OCI-LY3 (cell line): Measurements from ENCODE around the gene ABCA10.

Experiments
- H2AFZ ChIP-seq: fragments of 200-600, 300-600 bp; shearing (Covaris generic); 2 replicates; pipeline ENCODE4 v1.6.0; 2014; ENCODE audit warnings: antibody characterized with exemption, low read depth, low read length
- H3K27ac ChIP-seq: fragments of 200-600, 300-600 bp; sonication (generic); 2 replicates; pipeline ENCODE4 v1.5.1; 2014; ENCODE audit warnings: mild to moderate bottlenecking, low read length, moderate library complexity, mixed read lengths
- H3K27me3 ChIP-seq: fragments of 200-600, 300-600 bp; sonication (generic); 2 replicates; pipeline ENCODE4 v1.6.1; 2014; ENCODE audit warnings: low read depth, low read length, mixed read lengths
- H3K36me3 ChIP-seq: fragments of 200-600, 300-600 bp; sonication (generic); replicated peaks from 2 replicates; pipeline ENCODE3; 2014; ENCODE audit warnings: low read depth, low read length, mixed read lengths
- H3K4me1 ChIP-seq: fragments of 300-600, 200-600 bp; sonication (generic); 2 replicates; pipeline ENCODE4 v1.6.1; 2014; ENCODE audit warnings: low read length, mixed read lengths
- H3K4me2 ChIP-seq: fragments of 200-600, 300-600 bp; sonication (generic); 2 replicates; pipeline ENCODE4 v1.6.1; 2014; ENCODE audit warnings: low read length, mixed read lengths
- H3K4me3 ChIP-seq: fragments of 300-600, 200-600 bp; sonication (generic); 2 replicates; pipeline ENCODE4 v1.5.1; 2014; ENCODE audit warnings: antibody characterized with exemption, mild to moderate bottlenecking, low read length, moderate library complexity
- H3K79me2 ChIP-seq: fragments of 300-600, 200-600 bp; shearing (Covaris generic); 2 replicates; pipeline ENCODE4 v1.6.1; 2014; ENCODE audit warnings: mild to moderate bottlenecking, low read length, mixed read lengths
- H3K9ac ChIP-seq: fragments of 300-600, 200-600 bp; shearing (Covaris generic); 2 replicates; pipeline ENCODE4 v1.6.0; 2014; ENCODE audit warnings: mild to moderate bottlenecking, low read length, moderate library complexity
- H3K9me3 ChIP-seq: fragments of 200-600, 300-600 bp; shearing (Covaris generic); 2 replicates; pipeline ENCODE4 v1.6.1; 2014; ENCODE audit warnings: low read length, mixed read lengths; ENCODE audit not compliant: insufficient read depth
- H4K20me1 ChIP-seq: fragments of 200-600, 300-600 bp; sonication (generic); 2 replicates; pipeline ENCODE4 v1.6.1; 2016; ENCODE audit warnings: low read length, mixed read lengths; ENCODE audit not compliant: insufficient read depth
- EZH2phosphoT487 ChIP-seq: fragments of 200-600 bp; shearing (Covaris generic); IDR thresholded peaks from 2 replicates; pipeline ENCODE4 v1.6.1; 2018; ENCODE audit warnings: antibody characterized with exemption, mixed run types, low read depth
- TF ChIP-seq, protein P1 (sequence below): fragments of 200-600, 300-600 bp; sonication (generic); IDR thresholded peaks from 2 replicates; pipeline ENCODE4 v1.5.1; 2014; ENCODE audit warnings: antibody characterized with exemption, low read length, low read depth

ABCA10 gene

DNA sequence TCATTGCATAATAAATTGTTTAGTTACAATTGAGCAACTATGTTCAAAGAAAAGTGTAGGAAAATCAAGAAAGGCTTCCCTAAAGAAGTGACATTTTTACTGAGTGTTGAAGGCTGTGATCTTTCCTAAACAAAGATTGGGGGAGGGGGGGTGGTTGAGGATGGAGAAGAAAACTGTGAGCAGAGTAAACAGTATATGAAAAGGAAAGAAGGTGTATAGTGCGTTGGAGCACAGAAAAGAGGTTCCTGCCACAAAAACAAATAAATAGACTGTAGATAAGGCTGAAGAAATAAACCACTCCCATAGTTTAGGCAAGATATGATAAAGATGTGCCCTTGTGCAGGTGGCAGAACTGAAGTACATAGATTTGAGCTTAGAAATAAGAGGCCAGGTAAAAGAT lies 8.5 kb downstream of the ABCA10 start:
- Histone ChIP-seq H3K4me3 (no peak overlapping the region), H3K9ac (no peak overlapping the region), H4K20me1 (no peaks in the 10 kb centered on the region), H3K79me2 (no peaks in the 10 kb centered on the region), H3K27ac (no peak overlapping the region), H3K4me2 (no peak overlapping the region), H3K9me3 (no peaks in the 10 kb centered on the region), H3K4me1 (no peaks in the 10 kb centered on the region), H3K36me3 (no peaks in the 10 kb centered on the region), H2AFZ (no peak overlapping the region), H3K27me3 (no peaks in the 10 kb centered on the region)
- TF ChIP-seq EZH2phosphoT487 = no peak
- TF ChIP-seq, protein P1, sequence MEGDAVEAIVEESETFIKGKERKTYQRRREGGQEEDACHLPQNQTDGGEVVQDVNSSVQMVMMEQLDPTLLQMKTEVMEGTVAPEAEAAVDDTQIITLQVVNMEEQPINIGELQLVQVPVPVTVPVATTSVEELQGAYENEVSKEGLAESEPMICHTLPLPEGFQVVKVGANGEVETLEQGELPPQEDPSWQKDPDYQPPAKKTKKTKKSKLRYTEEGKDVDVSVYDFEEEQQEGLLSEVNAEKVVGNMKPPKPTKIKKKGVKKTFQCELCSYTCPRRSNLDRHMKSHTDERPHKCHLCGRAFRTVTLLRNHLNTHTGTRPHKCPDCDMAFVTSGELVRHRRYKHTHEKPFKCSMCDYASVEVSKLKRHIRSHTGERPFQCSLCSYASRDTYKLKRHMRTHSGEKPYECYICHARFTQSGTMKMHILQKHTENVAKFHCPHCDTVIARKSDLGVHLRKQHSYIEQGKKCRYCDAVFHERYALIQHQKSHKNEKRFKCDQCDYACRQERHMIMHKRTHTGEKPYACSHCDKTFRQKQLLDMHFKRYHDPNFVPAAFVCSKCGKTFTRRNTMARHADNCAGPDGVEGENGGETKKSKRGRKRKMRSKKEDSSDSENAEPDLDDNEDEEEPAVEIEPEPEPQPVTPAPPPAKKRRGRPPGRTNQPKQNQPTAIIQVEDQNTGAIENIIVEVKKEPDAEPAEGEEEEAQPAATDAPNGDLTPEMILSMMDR = no peak

DNA sequence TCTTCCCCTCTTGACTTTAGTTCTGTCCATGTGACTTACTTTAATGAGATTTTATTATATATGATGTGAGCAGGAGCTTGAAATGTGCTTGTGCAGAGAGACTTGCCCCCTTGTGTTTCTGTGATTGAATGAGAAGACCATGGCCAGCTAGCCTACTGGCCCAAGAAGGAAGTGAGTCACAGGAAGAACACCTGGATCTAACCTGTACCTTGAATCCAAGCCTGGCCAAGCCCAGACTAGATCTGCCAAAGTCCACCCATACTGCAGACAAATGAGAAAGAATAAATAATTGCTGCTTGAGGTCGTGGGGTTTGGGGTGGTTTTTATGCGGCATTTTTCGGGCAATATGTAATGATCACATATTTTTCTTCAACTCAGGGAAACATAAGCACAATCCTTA lies 9.6 kb downstream of the ABCA10 start:
- H3K79me2 ChIP-seq = no peaks in the 10 kb centered on the region
- no peak for TF ChIP-seq EZH2phosphoT487
- TF ChIP-seq, protein P1 = no peak
- no peaks in the 10 kb centered on the region for H4K20me1 ChIP-seq
- no peak overlapping the region for H2AFZ ChIP-seq
- H3K4me3 ChIP-seq = no peak overlapping the region
- H3K36me3 ChIP-seq = no peaks in the 10 kb centered on the region
- no peak overlapping the region for H3K9ac ChIP-seq
- H3K27ac ChIP-seq = no peak overlapping the region
- no peak overlapping the region for H3K4me2 ChIP-seq
- H3K4me1 ChIP-seq = no peaks in the 10 kb centered on the region
- no peaks in the 10 kb centered on the region for H3K9me3 ChIP-seq
- no peaks in the 10 kb centered on the region for H3K27me3 ChIP-seq

- Histone ChIP-seq H3K9me3 (no peaks in the 10 kb centered on the region), H3K27ac (no peak overlapping the region), H4K20me1 (no peaks in the 10 kb centered on the region), H3K9ac (no peak overlapping the region), H3K27me3 (no peaks in the 10 kb centered on the region), H3K79me2 (no peaks in the 10 kb centered on the region), H3K4me3 (no peak overlapping the region), H3K4me2 (no peak overlapping the region), H3K36me3 (no peaks in the 10 kb centered on the region), H2AFZ (no peak overlapping the region), H3K4me1 (no peaks in the 10 kb centered on the region)
- TF ChIP-seq, protein P1 = no peak; the same call in 1 of the 2 replicates
- no peak for TF ChIP-seq EZH2phosphoT487
These were observed 15.4 kb downstream of the ABCA10 start for GRCh38 chr17:69213059-69213813.

DNA sequence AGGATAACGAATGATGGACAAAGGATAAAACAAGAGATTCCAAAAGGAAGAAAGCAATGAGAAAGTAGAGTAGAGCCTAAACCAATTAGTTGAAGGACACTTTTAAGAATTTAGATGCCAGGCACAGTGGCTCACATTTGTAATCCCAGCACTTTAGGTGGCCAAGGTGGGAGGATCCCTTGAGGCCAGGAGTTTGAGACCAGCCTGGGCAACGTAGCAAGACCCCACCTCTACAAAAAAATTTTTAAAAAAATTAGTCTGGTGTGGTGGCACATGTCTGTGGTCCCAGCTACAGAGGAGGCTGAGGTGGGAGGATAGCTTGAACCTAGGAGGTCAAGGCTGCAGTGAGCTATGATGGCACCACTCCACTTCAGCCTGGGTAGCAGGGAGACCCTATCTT lies 20.0 kb downstream of the ABCA10 start:
- Histone ChIP-seq H3K9me3 (no peaks in the 10 kb centered on the region), H3K4me3 (no peak overlapping the region)
- TF ChIP-seq, protein P1 = no peak
- no peak for TF ChIP-seq EZH2phosphoT487

More for the DNA sequence above, 20.0 kb downstream of the ABCA10 start:
- no peak overlapping the region for H2AFZ ChIP-seq
- H3K4me1 ChIP-seq = no peaks in the 10 kb centered on the region
- H3K27me3 ChIP-seq = no peaks in the 10 kb centered on the region
- H3K79me2 ChIP-seq = no peaks in the 10 kb centered on the region
- H3K27ac ChIP-seq = no peak overlapping the region
- no peaks in the 10 kb centered on the region for H3K36me3 ChIP-seq
- no peak overlapping the region for H3K4me2 ChIP-seq
- H3K9ac ChIP-seq = no peak overlapping the region
- no peaks in the 10 kb centered on the region for H4K20me1 ChIP-seq
